ENCODE measurements around the gene KIZ. TPM values are rescaled to one million over a fixed set of nuclear protein-coding genes. Genes with fewer than 3 reads are reported as not detected.
A peak's percentile ranks its signal among the peaks of the same experiment; 100 is the strongest.

The KIZ gene
- total and polyA plus RNA-seq, 2 of the 4 experiments (the other 2 are of a cell fraction), result 9.9 to 14.0 TPM

- no peak overlapping the region for H4K5ac ChIP-seq (ENCODE audit: low read depth, low read length)
- H4K91ac ChIP-seq (ENCODE audit: insufficient read depth, low read depth, low read length), result no peak overlapping the region
- H3K9ac ChIP-seq (ENCODE audit: low read depth, low read length), result no peak overlapping the region
- no peak overlapping the region for H2AK5ac ChIP-seq (ENCODE audit: low read depth, low read length)
- no peak overlapping the region for H2BK20ac ChIP-seq (ENCODE audit: low read depth, low read length)
- H3K4me2 ChIP-seq (ENCODE audit: low read depth, low read length), result peak overlapping the region; percentile 88
- H3K14ac ChIP-seq (replicated peaks; ENCODE audit: low read depth, low read length), result no peak overlapping the region
- H3K36me3 ChIP-seq (ENCODE audit: control insufficient read depth, insufficient read depth, low read length), result no peaks in the 10 kb centered on the region
- H3K4me3 ChIP-seq (ENCODE audit: insufficient read depth, low read depth, low read length), result peak overlapping the region; percentile 30; the same call in 1 of the 2 replicates
- H4K20me1 ChIP-seq (ENCODE audit: insufficient read depth, low read length), result no peaks in the 10 kb centered on the region
- H3K79me1 ChIP-seq (ENCODE audit: low read depth in 1 of 2, low read length in 2 of 2), result no peaks in the 10 kb centered on the region
- no peaks in the 10 kb centered on the region; the same call in 1 of the 2 replicates for H3K9me1 ChIP-seq (ENCODE audit: insufficient read depth, low read length)
- H3K27me3 ChIP-seq (ENCODE audit: control insufficient read depth, insufficient read depth, low read length), result peaks cover 75% of the 10 kb centered on the region
- no peak overlapping the region for H3K23ac ChIP-seq (ENCODE audit: low read depth, low read length)
- POLR2A ChIA-PET (ENCODE audit: unreplicated experiment), result no interaction called here
- intact Hi-C loops (cut with micrococcal nuclease) (no loop called here), in situ Hi-C loops (cut with MboI; ENCODE audit: low sequenced_read_pairs) (no loop called here), dilution Hi-C loops (cut with HindIII; ENCODE audit: low sequenced_read_pairs, unreplicated experiment) (no loop called here)
- no peak overlapping the region for H3K56ac ChIP-seq (ENCODE audit: extremely low read depth, insufficient read depth, low read length)
- no peak overlapping the region for H2BK120ac ChIP-seq (ENCODE audit: low read depth, low read length)
- ATAC-seq (ENCODE audit: low read depth) (peak; percentile 34; the same call in 1 of the 2 replicates), DNase-seq (peak; percentile 4)
- no peak overlapping the region for H2AK9ac ChIP-seq (replicated peaks; ENCODE audit: low read depth, low read length, poor library complexity)
- no peak overlapping the region for H4K8ac ChIP-seq (ENCODE audit: low read depth in 2 of 2, low read length in 2 of 2)
- no peak overlapping the region for H2AFZ ChIP-seq (replicated peaks; ENCODE audit: low read length, poor library complexity)
- no TSS peak for BruUV-seq (replicated peaks)
- no peak overlapping the region for H2BK5ac ChIP-seq (ENCODE audit: low read depth, low read length, poor library complexity, severe bottlenecking)
- no peak overlapping the region for H2BK15ac ChIP-seq (ENCODE audit: low read depth, low read length)
- CTCF ChIA-PET, result interaction anchor here (0.7 kb wide), 1 partner anchor 51 kb away, joined by 3 read pairs; no protein-coding TSS in a partner anchor
- H3K9me3 ChIP-seq (ENCODE audit: control insufficient read depth, insufficient read depth, low read length), result peaks cover 5% of the 10 kb centered on the region
- no peak overlapping the region for H3K4ac ChIP-seq (ENCODE audit: low read depth, low read length)
- 0% methylated on average over 4 of the region's 46 CpGs; no CpG with 5 or more reads in 1 of the 2 experiments for WGBS, 2 experiments (ENCODE audit: extremely low coverage in 2 of 2, insufficient read length in 1 of 2)
- no peak overlapping the region for H3K18ac ChIP-seq (ENCODE audit: low read depth, low read length)
- peaks cover 5% of the 10 kb centered on the region; the same call in 1 of the 2 replicates for H3K4me1 ChIP-seq (ENCODE audit: control insufficient read depth, insufficient read depth, low read length)
- H3K27ac ChIP-seq (ENCODE audit: insufficient read depth, low read length), result no peak overlapping the region
- TF ChIP-seq CTCF (conservative IDR thresholded peaks at IDR 0.05; ENCODE audit: low read depth, low read length) (no peak), RAD21 (IDR thresholded peaks at IDR 0.05; ENCODE audit: low read length) (no peak), RFX5 (IDR thresholded peaks at IDR 0.05; ENCODE audit: low read depth, low read length) (no peak), USF2 (IDR thresholded peaks at IDR 0.05; ENCODE audit: low read depth, low read length) (no peak), NFE2L2 (IDR thresholded peaks at IDR 0.05; ENCODE audit: low read depth, low read length) (no peak), MXI1 (IDR thresholded peaks at IDR 0.05; ENCODE audit: borderline replicate concordance, low read depth, low read length) (no peak), POLR2A (IDR thresholded peaks at IDR 0.05; ENCODE audit: low read depth, low read length) (no peak), RCOR1 (IDR thresholded peaks at IDR 0.05; ENCODE audit: insufficient replicate concordance, low read length) (no peak), BHLHE40 (IDR thresholded peaks at IDR 0.05; ENCODE audit: low read depth, low read length) (no peak), CHD1 (IDR thresholded peaks at IDR 0.05; ENCODE audit: low read depth, low read length) (no peak), ELK1 (IDR thresholded peaks at IDR 0.05; ENCODE audit: borderline replicate concordance, low read depth, low read length) (no peak), MAFK (IDR thresholded peaks at IDR 0.05; ENCODE audit: low read depth, low read length) (no peak), SMC3 (IDR thresholded peaks at IDR 0.05; ENCODE audit: low read depth, low read length) (no peak), CEBPB (IDR thresholded peaks at IDR 0.05; ENCODE audit: low read depth, low read length) (no peak), FOS (IDR thresholded peaks at IDR 0.05; ENCODE audit: low read depth, low read length) (no peak)
Observed at GRCh38 chr20:21099751-21100577, 25.9 kb upstream of the KIZ start.

All from IMR-90 (cell line).